ENCODE results near the gene ATG9B.
"Not testable (repeated sequence)": the region's sequence is repeated elsewhere in the genome, so short reads cannot be mapped to it uniquely, and the experiment has no call there.

Gene ATG9B

DNA sequence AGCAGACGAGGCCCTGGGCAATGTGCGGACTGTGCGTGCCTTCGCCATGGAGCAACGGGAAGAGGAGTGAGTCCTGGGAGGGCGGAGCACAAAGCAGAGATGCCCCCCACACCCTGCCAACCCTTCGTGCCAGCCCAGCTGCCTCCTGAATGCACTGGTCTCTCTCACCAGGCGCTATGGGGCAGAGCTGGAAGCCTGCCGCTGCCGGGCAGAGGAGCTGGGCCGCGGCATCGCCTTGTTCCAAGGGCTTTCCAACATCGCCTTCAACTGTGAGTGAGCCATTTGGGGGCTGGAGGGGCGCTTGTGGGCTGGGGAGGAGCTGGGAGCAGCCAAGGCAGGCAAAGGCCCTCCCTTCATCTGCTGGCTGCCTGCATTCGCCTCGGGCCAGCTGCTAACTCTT lies 11.6 kb upstream of the ATG9B start:
- DNase-seq = no peak

DNA sequence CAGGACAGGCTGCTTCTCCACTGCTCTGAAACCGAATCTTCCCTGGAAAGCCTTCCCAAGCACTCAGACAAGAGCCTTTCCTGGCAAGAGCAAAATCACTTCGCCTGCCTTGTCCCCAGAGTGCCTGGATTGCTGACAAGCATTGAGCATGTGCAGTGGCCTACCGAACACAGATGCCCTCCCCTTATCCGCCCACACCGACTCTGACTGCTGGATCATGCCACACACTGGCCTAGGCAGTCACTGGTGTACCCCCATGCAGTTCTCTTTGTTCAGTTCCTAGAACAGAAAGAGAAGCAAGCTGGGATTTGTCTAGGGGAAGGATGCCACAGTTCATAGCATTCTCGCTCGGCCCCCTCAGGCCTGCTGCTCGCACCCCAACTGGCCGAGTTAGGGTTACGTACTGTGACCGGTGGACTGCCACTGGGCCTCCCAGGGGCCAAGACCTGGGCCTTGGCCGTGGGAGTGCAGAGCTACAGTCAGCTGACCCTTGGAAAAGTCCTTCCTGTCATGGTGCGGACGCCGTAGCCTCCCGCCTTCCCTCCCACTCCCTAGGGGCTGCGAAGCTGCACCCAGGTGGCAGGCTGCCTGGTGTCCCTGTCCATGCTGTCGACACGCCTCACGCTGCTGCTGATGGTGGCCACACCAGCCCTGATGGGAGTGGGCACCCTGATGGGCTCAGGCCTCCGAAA lies 10.9 kb upstream of the ATG9B start:
- no peak for DNase-seq

DNA sequence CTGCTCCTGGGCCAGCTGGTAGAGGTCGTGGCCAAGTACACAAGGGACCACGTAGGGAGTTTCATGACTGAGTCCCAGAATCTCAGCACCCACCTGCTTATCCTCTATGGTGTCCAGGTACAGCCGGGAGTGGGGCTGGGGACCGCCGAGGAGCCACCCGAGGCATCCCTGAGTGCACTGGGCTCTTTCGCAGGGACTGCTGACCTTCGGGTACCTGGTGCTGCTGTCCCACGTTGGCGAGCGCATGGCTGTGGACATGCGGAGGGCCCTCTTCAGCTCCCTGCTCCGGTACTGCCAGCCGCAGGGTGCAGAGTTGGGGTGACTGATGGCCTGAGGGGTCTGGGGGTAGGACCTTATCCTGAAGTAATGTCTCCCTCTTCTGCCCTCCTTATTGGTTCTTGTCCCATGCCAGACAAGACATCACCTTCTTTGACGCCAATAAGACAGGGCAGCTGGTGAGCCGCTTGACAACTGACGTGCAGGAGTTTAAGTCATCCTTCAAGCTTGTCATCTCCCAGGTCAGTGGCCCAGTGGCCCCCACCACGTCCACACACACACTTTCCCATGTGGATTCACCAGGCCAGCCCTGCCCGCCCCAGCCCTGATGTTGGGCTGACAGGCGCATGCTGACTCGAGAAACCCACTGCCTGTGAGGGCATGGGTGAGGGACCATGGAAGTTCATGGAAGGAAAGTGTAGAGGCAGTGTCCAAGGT lies 10.2 kb upstream of the ATG9B start:
- no peak for DNase-seq

DNA sequence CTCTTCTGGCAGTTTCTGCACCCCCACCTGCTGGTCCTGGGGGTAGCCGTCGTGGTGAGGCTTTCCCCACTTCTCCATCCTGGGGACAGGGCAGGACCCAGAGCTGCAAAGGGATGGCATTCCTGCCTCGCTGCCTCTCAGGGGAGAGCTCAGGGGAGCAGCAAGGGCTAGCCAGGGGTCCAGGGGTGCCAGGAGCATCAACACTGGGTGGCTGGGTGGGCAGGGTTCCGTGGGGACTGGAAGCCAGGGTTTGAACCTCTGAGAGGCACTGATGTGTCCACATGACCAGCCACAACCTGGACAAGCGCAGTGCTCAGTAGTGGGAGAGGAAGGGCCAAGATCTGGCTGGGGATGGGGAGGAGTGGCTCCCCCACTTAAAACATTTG lies 9.6 kb upstream of the ATG9B start:
- DNase-seq = no peak

DNA sequence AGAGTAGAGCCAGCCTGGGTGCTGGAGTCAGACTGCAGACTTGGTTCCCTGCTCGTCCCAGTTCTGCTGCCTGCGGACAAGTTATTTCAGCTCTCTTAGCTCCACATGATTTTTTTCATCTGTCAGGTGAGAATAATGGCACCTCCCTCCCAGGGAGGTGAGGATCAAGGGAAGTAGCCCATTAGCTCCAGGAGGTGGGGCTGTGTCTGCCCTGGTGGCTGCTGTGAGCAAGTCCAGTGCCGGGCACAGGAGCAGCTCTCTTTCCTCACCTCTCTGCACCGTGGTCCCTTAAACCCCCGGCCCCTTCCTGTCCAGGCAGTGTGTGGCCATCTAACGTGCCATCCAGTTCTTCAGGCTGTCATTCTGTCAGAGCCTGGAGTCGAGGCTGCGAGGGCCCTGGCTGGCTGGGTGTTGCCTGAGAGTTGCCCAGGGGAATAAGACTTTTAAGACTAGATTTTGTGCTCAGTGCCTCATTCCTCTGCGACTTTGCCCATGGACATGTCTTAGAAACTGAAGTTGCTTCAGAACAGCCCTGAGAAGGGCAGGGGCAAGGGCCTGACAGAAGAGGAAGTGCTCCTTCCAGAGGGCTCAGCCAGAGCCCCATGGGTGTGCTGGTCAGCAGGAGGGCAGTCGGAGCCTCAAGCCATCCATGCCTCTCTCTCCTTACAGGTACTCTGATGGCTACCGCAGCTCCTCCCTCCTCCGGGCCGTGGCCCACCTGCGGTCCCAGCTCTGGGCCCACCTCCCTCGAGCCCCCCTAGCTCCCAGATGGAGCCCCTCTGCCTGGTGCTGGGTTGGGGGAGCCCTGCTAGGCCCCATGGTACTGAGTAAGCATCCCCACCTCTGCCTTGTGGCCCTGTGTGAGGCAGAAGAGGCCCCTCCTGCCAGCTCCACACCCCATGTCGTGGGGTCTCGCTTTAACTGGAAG lies 8.9 kb upstream of the ATG9B start:
- no peak for DNase-seq

DNA sequence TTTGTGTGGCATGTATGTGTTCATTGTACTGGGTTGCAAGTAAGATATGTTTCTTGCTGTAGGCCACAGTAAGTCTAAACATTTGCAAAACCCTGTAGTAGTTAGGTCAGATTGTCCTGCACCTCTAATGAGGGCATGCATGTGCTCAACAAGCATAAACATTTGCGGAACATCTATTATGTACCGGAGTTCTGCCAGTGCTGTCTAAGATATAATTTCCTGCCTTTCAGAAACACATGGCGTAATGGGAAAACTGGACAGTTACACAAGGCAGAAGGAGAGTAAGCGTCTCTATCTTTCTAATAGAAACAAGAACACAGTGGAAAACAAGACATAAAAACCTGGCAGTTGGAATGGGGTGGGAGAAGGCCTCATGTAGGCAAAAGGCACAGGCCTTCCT lies 6.7 kb upstream of the ATG9B start:
- no peak for DNase-seq

DNA sequence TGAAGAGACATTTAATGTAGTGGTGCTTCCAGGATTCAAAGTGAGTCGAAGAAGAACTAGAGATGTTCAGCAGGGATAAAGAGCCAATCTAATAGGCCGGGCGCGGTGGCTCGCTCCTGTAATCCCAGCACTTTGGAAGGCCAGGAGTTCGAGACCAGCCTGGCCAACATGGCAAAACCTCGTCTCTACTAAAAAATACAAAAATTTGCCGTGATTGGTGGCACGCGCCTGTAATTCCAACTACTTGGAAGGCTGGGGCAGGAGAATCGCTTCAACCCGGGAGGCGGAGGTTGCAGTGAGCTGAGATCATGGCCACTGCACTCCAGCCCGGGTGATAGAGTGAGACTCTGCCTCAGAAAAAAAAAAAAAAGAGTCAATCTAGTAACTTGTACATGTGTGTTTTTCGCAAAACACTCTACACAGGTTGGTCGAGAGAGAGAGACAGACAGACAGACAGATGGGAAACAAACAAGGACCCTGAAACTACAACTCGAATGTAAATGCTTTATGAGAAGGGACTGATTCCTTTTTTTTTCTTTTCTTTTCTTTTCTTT lies 4.7 kb upstream of the ATG9B start:
- DNase-seq = no peak

DNA sequence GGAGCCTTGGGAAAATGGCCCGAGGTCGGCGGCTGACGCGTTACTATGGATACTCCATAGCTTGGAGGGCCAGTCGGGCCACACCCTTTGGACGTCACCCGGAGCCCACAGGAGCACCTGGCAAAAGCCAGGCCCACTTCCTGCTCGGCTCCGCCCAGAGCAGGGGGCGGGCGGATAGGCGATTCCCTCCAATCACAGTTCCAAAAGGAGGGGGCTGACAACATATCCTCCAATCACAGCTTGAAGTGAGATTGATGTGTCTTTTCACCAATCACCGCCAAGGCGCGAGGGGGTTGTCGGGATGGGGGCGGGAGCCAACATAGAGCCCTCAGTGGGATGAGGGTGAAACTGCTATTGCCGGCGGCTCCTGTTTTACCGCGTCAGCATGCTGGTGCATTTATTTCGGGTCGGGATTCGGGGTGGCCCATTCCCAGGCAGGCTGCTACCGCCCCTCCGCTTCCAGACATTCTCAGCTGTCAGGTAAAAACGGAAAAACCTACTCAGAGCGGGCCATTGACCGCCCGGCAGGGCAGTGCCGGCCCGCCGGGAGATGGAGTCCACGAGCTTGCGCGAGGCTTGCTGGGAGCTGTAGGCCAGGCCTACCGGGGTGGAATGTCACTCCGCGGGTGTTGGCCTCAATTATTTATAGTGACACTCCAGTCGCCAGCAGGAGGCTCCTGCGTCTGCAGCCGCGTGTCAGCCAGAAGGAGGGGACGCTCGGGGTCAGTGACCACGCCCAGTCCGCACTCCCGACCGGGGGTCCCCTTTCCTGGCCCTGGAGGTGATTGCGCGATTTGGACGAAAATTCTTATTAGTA lies 4.0 kb upstream of the ATG9B start, which contains the start of gene ABCB8:
ABCB8 (plus strand) TSS at position 320 of the 817 bp plus-strand sequence; CDS start at position 386, 66 bp downstream.
- peak; percentile 99 for DNase-seq

DNA sequence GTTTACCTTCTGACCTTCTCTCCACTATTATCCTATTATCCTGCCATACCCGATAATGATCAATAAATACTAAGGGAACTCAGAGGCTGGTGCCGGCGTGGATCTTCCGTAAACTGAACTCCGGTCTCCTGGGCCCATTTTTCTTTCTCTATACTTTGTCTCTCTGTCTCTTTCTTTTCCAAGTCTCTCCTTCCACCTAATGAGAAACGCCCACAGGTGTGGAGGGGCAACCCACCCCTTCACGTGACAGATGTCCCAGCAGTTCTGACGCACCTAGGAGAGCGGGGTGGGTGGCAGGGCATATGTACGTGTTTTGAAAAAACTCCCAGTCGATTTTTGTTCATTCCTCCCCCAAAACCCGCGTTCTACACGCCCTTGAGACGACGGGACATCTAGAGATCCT lies 3.4 kb upstream of the ATG9B start:
- DNase-seq = not testable (repeated sequence)

DNA sequence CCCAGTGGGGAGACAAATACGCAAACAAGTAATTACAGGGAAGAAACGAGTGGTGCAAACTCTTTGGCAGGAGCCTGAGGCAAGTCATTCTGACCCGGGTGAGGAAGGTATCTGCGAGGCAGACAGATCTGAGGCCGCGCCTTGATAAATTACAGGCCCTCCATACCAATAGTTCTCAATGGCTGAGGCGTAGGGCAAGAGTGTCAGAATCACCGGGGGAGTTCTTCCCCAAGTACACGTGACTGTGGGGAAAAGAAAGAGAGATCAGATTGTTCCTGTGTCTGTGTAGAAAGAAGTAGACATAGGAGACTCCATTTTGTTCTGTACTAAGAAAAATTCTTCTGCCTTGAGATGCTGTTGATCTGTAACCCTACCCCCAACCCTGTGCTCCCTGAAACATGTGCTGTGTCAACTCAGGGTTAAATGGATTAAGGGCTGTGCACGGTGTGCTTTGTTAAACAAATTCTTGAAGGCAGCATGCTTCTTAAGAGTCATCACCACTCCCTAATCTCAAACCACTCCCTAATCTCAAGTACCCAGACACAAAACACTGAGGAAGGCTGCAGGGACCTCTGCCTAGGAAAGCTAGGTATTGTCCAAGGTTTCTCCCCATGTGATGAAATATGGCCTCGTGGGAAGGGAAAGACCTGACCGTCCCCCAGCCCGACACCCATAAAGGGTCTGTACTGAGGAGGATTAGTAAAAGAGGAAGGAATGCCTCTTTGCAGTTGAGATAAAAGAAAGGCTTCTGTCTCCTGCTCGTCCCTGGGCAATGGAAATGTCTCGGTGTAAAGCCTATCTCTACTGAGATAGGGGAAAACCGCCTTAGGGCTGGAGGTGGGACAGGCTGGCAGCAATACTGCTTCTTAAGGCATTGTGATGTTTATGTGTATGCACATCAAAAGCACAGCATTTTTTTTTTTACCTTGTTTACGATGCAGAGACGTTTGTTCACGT lies 2.8 kb upstream of the ATG9B start:
- DNase-seq = not testable (repeated sequence)

DNA sequence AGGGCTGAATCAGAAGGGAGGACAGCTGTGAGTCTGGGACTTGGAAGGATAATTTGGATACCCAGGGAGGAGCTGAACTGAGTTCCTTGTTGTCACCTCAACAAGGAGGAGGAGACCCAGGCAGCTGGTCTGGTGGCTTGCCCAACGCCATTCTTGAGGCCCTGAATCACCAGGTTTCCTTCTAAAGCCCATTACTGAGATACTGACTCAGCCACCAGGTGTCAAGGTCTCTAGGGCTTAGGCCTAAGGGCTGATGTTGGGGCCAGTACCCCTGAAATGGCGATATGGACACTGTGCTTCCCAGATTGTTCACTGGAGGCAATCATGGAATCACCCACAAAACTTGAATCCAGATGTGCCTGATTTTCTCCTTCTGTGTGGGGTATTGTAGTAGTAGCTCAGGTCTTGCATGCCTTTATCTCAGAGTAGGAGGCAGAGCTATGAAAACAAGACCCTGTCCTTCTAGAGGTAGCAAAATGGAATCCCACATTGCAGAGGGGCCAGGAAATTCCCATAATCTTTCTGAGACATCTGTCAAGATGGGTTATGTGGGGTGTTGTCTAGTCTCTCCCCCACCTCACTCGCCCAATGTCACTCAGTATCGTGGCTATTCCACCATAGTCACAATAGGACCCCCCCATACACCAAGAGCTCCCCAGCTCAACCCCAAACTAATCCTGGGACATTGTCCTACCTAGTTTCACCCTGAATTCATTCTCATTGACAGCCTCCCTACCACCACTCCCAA lies 1.8 kb upstream of the ATG9B start:
- DNase-seq = no peak

DNA sequence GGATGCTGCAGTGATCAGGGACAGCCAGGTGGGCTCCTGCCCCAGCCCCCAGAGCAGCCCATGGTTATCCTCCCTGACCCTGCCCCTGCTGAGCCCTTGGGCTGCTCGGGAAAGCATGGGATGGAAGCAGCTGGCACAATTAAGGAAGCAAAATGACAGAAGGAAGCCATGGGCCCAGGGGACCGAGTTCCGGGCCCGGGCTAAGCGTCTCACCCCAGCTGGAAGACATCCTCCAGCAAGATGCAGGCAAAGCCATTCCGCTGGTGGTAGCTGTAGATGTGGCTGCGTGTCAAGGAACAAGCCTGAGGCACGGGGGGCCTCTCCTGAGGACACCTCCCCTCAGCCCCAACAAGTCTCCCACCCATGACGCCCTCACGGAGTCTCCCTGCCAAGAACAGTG lies 1.1 kb downstream of the ATG9B start:
- no peak for DNase-seq

DNA sequence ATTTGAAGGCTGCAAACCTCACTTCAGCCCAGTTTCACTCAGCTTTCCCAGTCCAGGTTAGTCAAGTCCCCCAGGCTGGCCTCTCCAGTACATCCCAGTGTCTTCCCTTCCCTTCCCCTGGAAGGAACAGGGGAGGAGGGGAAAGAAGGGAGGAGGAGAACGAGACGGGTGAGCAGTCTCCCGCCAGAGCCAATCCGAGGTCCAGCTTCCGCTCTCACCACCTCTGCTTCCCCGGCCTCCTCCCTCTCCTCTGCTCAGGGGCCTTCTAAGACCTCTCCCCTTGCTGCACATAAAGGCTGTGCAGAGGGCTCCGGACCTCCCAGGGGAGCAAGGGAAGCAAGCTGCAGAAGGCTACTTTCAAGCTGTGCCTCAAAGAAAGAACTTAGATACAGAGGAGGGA lies 4.1 kb downstream of the ATG9B start:
- DNase-seq = no peak

DNA sequence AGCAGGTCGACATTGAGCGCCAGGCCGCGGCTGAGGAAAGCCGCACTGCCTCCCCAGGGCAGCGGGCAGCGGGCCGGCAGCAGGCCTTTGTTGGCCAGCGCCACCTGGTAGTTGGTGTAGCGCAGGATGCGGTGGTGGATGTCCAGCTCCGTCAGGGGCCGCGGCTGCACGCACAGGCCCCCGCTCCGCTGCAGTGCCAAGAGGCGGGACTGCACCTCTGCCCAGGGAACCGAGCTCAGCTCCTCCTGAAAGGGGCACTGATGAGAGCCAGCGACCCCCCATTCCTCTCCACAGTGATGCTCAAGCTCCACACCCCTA lies 5.2 kb downstream of the ATG9B start:
- DNase-seq = no peak

DNA sequence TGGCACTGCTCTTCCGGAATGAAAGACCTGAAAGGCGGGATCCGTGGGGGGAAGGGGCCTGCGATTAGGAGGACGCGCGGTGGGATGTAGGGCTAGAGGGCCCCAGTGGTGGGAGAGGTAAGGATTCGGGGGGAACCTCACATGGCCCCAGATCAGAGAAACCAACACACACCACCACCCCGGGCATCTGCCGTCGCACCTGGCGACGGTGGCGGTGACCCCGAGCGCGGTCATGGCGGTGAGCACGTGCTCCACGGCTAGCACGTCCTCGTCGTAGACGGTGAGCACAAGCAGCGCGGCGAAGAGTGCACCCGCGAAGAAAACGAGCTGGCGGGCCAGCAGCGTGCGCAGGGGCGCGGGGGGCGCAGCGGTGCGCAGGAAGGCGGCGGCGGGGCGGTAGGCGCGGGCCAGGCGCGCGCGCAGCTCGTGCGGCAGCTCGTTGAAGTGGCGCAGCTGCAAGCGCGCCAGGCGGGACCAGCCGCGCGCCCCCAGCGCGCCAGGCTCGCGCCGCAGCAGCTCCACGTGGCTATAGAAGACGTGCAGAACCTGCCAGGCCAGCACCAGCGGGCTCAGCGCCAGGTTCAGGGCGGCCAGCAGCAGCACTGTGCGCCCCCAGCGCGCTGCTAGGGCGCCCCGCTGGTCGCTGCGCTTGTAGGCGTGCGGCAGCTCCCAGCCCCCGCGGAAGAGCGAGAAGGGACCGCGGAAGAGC lies 5.7 kb downstream of the ATG9B start:
- DNase-seq = peak; percentile 32

DNA sequence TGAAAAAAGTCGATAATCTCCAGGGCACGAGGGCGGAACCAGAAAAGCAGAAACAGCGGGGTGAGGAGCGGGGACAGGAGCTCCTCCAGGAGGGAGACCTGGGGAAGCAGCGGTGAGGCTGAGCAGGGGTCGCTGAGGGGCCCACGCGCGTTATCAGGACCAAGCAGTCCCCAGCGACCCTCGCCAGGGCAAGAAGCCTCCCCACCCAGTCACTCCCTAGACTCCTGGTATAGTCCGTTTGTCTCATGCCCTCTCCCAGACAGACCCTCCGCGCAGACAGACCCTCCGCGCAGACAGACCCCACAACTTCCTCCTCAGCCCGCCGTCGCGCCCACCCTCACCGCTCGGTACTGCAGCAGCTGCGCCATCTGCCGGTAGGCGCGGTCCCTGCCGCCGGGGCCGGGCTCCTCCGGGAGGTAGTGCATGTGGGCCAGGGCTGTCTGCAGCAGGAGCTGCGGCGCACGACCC lies 6.3 kb downstream of the ATG9B start:
- DNase-seq = peak; percentile 77

DNA sequence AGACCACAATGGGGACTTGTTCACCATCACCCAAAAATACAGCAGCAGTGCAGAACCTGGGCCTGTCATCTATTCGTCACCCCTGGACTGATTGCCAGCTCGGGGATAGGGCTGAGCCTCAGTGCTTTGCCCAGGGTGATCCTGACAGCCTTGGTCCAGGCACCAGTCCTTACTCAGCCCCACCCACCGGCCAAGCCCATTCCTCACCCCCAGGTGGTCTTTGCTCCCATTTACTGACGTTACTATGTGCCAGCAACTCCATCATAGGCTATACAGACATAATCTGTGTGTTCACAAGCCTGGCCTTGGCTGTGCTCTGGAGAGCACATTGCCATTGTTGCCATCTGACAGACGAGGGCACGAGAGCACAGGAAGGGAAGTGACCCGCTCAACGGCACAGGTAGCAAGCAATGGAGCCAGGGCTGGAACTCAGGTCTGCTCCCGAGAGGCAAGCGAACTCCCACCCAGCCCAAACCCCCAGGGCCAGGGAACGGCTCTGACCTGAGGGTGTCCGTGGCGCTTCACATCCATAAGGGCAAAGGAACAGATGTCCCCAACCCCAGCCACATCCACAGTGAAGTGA lies 6.8 kb downstream of the ATG9B start:
- no peak for DNase-seq

DNA sequence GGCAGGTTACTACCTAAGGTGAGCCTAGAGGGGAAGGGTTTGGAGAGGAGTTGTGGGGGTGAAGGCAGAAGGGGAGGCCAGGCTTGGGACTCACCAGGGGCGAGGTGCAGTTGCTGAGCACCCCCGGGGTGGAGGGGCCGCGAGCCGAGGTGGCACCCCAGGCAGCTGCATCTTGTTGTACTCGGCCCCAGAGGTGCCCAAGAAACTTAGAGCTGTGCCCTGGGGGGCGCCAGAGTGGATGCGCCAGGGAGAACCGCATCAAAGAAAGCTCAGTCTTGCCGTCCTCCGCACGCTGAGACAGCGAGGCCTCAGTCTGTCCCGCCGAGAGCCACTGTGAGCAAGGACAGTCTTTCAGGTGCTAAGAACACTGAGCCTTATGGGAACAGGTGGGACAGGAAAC lies 7.4 kb downstream of the ATG9B start:
- no peak for DNase-seq

DNA sequence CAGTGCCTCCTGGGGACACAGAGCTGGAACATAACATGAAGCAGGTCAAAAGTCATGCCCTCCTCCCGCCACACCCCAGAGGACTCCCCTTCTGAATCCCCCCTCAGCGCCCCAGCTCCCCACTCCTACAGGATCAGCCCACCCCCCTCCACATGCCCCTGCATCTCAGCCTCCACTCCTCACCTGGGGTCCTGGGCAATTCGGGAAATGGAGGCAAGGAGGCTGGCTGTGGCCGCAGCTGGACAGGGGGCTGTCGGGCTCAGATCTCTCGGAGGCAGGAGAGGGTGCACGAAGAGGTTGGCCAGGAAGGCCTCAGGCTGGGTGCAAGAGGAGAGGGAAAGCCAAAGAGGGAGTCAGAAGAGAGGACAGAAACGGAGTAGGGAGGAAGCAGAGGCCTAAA lies 7.8 kb downstream of the ATG9B start:
- DNase-seq = no peak

Measured in CD4-positive, alpha-beta T cell treated with Interleukin-15 for 1 hour (primary cell).